ENCODE results near the gene SMYD3. TPM values are rescaled to one million over a fixed set of nuclear protein-coding genes. Genes with fewer than 3 reads are reported as not detected.

SMYD3 gene
- total and polyA plus RNA-seq, 10 of the 15 experiments (the other 5 are each of a cell fraction or from before 2014, with no cell fraction given) = 18.3 to 54.0 (median 24.8) TPM

- TF ChIP-seq ZSCAN29 (IDR thresholded peaks at IDR 0.05) = no peak
- no peak for TF ChIP-seq TAF1 (IDR thresholded peaks at IDR 0.05; ENCODE audit: borderline replicate concordance, low read depth, low read length)
- no peak for TF ChIP-seq POLR2A (IDR thresholded peaks at IDR 0.05; ENCODE audit: low read depth, low read length)
- TF ChIP-seq NBN (IDR thresholded peaks at IDR 0.05) = no peak
- TF ChIP-seq TCF12 (IDR thresholded peaks at IDR 0.05; ENCODE audit: low read depth, low read length) = no peak
- no peak for TF ChIP-seq ZNF687 (IDR thresholded peaks at IDR 0.05)
- no peak for TF ChIP-seq POLR2AphosphoS2 (IDR thresholded peaks at IDR 0.05; ENCODE audit: low read depth, low read length)
- TF ChIP-seq EGR1 (IDR thresholded peaks at IDR 0.05; ENCODE audit: borderline replicate concordance in 1 of 2, low read depth in 2 of 2, low read length in 2 of 2) = no peak
- no peak for TF ChIP-seq RUNX3 (IDR thresholded peaks at IDR 0.05; ENCODE audit: low read length)
- no peak for TF ChIP-seq SMC3 (IDR thresholded peaks at IDR 0.05; ENCODE audit: borderline replicate concordance, low read length)
- TF ChIP-seq, protein P1, sequence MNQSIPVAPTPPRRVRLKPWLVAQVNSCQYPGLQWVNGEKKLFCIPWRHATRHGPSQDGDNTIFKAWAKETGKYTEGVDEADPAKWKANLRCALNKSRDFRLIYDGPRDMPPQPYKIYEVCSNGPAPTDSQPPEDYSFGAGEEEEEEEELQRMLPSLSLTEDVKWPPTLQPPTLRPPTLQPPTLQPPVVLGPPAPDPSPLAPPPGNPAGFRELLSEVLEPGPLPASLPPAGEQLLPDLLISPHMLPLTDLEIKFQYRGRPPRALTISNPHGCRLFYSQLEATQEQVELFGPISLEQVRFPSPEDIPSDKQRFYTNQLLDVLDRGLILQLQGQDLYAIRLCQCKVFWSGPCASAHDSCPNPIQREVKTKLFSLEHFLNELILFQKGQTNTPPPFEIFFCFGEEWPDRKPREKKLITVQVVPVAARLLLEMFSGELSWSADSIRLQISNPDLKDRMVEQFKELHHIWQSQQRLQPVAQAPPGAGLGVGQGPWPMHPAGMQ (IDR thresholded peaks at IDR 0.05; ENCODE audit: borderline replicate concordance) = no peak
These were observed 454.5 kb downstream of the SMYD3 start (continued) for GRCh38 chr1:246052603-246053002.
